Fibroblast of lung (primary cell): ENCODE measurements around the gene RAB13.

Experiments
- EZH2 ChIP-seq: IDR thresholded peaks from 2 replicates; pipeline ENCODE4 v1.5.1; 2012; ENCODE audit warnings: low read length, control low read depth, mild to moderate bottlenecking; ENCODE audit errors: missing control alignments
- TF ChIP-seq, protein P1 (sequence below), 2 donors: IDR thresholded peaks in 1 of 2; conservative IDR thresholded peaks in 1 of 2; 1 replicate in 1 of 2; 2 replicates in 1 of 2; pipeline ENCODE4 v1.5.1; 2011 to 2012; ENCODE audit warnings: low read length in 2 of 2, control low read depth in 1 of 2, inconsistent platforms in 1 of 2, low read depth in 1 of 2, mild to moderate bottlenecking in 1 of 2

GRCh38 chr1:154019269-154019668 lies 33.1 kb upstream of the RAB13 start:
- TF ChIP-seq, protein P1, sequence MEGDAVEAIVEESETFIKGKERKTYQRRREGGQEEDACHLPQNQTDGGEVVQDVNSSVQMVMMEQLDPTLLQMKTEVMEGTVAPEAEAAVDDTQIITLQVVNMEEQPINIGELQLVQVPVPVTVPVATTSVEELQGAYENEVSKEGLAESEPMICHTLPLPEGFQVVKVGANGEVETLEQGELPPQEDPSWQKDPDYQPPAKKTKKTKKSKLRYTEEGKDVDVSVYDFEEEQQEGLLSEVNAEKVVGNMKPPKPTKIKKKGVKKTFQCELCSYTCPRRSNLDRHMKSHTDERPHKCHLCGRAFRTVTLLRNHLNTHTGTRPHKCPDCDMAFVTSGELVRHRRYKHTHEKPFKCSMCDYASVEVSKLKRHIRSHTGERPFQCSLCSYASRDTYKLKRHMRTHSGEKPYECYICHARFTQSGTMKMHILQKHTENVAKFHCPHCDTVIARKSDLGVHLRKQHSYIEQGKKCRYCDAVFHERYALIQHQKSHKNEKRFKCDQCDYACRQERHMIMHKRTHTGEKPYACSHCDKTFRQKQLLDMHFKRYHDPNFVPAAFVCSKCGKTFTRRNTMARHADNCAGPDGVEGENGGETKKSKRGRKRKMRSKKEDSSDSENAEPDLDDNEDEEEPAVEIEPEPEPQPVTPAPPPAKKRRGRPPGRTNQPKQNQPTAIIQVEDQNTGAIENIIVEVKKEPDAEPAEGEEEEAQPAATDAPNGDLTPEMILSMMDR (conservative IDR thresholded peaks at IDR 0.05 in 1 of 2, IDR thresholded peaks at IDR 0.05 in 1 of 2; ENCODE audit: low read depth in 1 of 2, low read length in 2 of 2), result no peak
- no peak for TF ChIP-seq EZH2
